ENCODE measurements around the gene C2orf74. TPM values are rescaled to one million over a fixed set of nuclear protein-coding genes. Genes with fewer than 3 reads are reported as not detected.
A peak's percentile ranks its signal among the peaks of the same experiment; 100 is the strongest.
"Not testable (repeated sequence)": the region's sequence is repeated elsewhere in the genome, so short reads cannot be mapped to it uniquely, and the experiment has no call there.

The C2orf74 gene
- total and polyA plus RNA-seq, 7 donors: 7.1 to 16.6 (median 13.4) TPM

- no peaks in the 10 kb centered on the region for H3K4me1 ChIP-seq
- ATAC-seq: no peak
- peaks cover 0 to 18% of the 10 kb centered on the region in 2 donors for H3K36me3 ChIP-seq (ENCODE audit: insufficient read depth in 1 of 2, low read depth in 1 of 2)
- TF ChIP-seq, protein P1, sequence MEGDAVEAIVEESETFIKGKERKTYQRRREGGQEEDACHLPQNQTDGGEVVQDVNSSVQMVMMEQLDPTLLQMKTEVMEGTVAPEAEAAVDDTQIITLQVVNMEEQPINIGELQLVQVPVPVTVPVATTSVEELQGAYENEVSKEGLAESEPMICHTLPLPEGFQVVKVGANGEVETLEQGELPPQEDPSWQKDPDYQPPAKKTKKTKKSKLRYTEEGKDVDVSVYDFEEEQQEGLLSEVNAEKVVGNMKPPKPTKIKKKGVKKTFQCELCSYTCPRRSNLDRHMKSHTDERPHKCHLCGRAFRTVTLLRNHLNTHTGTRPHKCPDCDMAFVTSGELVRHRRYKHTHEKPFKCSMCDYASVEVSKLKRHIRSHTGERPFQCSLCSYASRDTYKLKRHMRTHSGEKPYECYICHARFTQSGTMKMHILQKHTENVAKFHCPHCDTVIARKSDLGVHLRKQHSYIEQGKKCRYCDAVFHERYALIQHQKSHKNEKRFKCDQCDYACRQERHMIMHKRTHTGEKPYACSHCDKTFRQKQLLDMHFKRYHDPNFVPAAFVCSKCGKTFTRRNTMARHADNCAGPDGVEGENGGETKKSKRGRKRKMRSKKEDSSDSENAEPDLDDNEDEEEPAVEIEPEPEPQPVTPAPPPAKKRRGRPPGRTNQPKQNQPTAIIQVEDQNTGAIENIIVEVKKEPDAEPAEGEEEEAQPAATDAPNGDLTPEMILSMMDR (IDR thresholded peaks at IDR 0.05): no peak
- H3K27me3 ChIP-seq (ENCODE audit: insufficient read depth in 3 of 3, low read length in 2 of 3): no peaks in the 10 kb centered on the region
- no peaks in the 10 kb centered on the region for H3K9me3 ChIP-seq
- no peak for DNase-seq
- H3K4me3 ChIP-seq: no peak overlapping the region
- H3K27ac ChIP-seq: no peak overlapping the region
- intact Hi-C loops (cut with DNase I): no loop called here
- 74 to 83% (median 74%) methylated on average over 3 of the region's 3 CpGs for WGBS, 3 donors
These were observed 36.8 kb upstream of the C2orf74 start for GRCh38 chr2:61125123-61125710.

- DNase-seq: no peak
- H3K36me3 ChIP-seq (ENCODE audit: insufficient read depth in 1 of 2, low read depth in 1 of 2): peaks cover 0 to 13% of the 10 kb centered on the region in 2 donors
- no peaks in the 10 kb centered on the region for H3K27me3 ChIP-seq (ENCODE audit: insufficient read depth in 3 of 3, low read length in 2 of 3)
- no peak overlapping the region for H3K27ac ChIP-seq
- no peaks in the 10 kb centered on the region for H3K4me1 ChIP-seq
- whole genome bisulfite sequencing, 3 donors: 92 to 96% (median 92%) methylated on average over 3 of the region's 3 CpGs
- no peaks in the 10 kb centered on the region for H3K9me3 ChIP-seq
- TF ChIP-seq, protein P1 (IDR thresholded peaks at IDR 0.05): no peak
- H3K4me3 ChIP-seq: no peak overlapping the region
- ATAC-seq: no peak
- intact Hi-C loops (cut with DNase I): no loop called here
These were observed 36.2 kb upstream of the C2orf74 start for GRCh38 chr2:61125798-61126197.

DNA sequence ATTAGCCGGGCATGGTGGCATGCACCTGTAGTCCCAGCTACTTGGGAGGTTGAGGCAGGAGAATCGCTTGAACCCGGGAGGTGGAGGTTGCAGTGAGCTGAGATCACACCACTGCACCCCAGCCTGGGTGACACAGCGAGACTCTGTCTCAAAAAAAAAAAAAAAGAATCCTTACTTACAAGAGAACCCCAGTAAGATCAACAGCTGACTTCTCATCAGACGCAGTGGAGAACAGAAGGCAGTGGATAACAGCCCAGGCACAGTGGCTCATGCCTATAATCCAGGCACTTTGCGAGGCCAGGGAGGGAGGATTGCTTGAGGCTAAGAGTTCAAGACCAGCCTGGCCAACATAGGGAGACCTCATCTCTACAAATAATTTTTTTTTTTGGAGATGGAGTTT lies 33.9 kb upstream of the C2orf74 start:
- H3K4me3 ChIP-seq; H3K4me1 ChIP-seq; DNase-seq; H3K27ac ChIP-seq; ATAC-seq; H3K27me3 ChIP-seq (ENCODE audit: insufficient read depth in 3 of 3, low read length in 2 of 3); intact Hi-C loops (cut with DNase I); H3K9me3 ChIP-seq; H3K36me3 ChIP-seq (ENCODE audit: insufficient read depth in 1 of 2, low read depth in 1 of 2): not testable (repeated sequence)
- 93 to 99% (median 99%) methylated on average over 5 to 6 of the region's 6 CpGs for WGBS, 3 donors

DNA sequence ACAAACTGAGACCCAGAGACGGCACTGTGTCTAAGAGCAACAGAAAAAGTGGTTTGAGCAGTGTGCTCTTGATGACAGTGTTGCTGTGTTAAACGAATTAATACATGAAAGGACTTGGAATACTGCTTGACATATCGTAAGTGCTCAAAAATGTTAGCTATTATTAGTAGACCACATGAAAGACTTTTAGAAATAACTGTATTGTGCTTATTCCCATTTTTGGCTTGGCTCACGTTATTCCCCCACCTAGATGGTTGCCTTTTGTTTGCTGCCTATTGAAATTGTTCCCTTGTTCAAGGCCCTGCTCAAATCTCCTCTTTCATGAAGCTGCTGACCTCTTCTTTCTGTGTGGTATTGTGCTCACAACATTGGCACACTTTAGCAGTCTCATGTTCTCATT lies 27.8 kb upstream of the C2orf74 start:
- H3K36me3 ChIP-seq (ENCODE audit: insufficient read depth in 1 of 2, low read depth in 1 of 2): no peaks in the 10 kb centered on the region
- H3K4me3 ChIP-seq: no peak overlapping the region
- TF ChIP-seq, protein P1 (IDR thresholded peaks at IDR 0.05): no peak
- intact Hi-C loops (cut with DNase I): no loop called here
- no peaks in the 10 kb centered on the region for H3K27me3 ChIP-seq (ENCODE audit: insufficient read depth in 3 of 3, low read length in 2 of 3)
- H3K9me3 ChIP-seq: no peaks in the 10 kb centered on the region
- no peak for DNase-seq
- no peaks in the 10 kb centered on the region for H3K4me1 ChIP-seq
- H3K27ac ChIP-seq: no peak overlapping the region
- no peak for ATAC-seq
- WGBS, 3 donors: 72 to 87% (median 78%) methylated on average over 4 of the region's 4 CpGs

DNA sequence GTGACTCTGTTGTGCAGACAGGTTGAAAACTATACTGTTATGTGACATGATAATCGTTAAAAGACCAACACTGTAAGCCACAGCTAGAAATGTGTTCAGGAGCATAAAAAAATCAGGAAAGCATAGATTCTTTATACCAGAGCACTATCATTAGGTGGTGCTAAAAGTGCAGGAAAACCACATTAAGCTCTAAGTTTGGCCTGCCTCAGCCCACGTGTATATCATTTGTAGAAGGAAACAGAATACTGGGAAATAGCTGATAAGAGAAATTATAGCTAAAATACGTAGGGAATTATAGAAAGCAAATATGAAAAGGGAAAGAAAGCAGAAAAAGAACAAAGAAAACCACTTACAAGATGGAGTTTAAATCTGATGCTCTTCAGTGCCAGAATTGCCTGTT lies 26.5 kb upstream of the C2orf74 start:
- TF ChIP-seq, protein P1 (IDR thresholded peaks at IDR 0.05): peak; percentile 14

More for the DNA sequence above, 26.5 kb upstream of the C2orf74 start:
- no peak for DNase-seq
- Histone ChIP-seq H3K9me3 (no peaks in the 10 kb centered on the region), H3K36me3 (ENCODE audit: insufficient read depth in 1 of 2, low read depth in 1 of 2) (no peaks in the 10 kb centered on the region), H3K4me1 (no peaks in the 10 kb centered on the region), H3K27ac (no peak overlapping the region), H3K4me3 (no peak overlapping the region), H3K27me3 (ENCODE audit: insufficient read depth in 3 of 3, low read length in 2 of 3) (no peaks in the 10 kb centered on the region)
- 27 to 41% (median 29%) methylated on average over 3 of the region's 3 CpGs for WGBS, 3 donors
- intact Hi-C loops (cut with DNase I): no loop called here
- ATAC-seq: peak in 1 of 4 donors; percentile 55

All from psoas muscle (tissue), 8 donors.